GM12878 (cell line): ENCODE data around the gene CREB3L1. TPM values are rescaled to one million over a fixed set of nuclear protein-coding genes. Genes with fewer than 3 reads are reported as not detected.

ENCODE experiments used
- BCL11A ChIP-seq: IDR thresholded peaks from 2 replicates; pipeline ENCODE4 v1.6.1; 2011; ENCODE audit warnings: low read depth, low read length
- CREM ChIP-seq: IDR thresholded peaks from 2 replicates; pipeline ENCODE4 v1.6.1; 2014; ENCODE audit warnings: antibody characterized with exemption, low read depth
- HDAC6 ChIP-seq: fragments of 200-600 bp; sonication (generic); IDR thresholded peaks from one replicate; pipeline ENCODE4 v1.8.0; 2017; ENCODE audit warnings: antibody characterized with exemption; ENCODE audit not compliant: unreplicated experiment
- PAX8 ChIP-seq: fragments of 450-650 bp; IDR thresholded peaks from 2 replicates; pipeline ENCODE4 v1.6.1; 2017; ENCODE audit warnings: mild to moderate bottlenecking, moderate library complexity
- SIN3A ChIP-seq: IDR thresholded peaks from 2 replicates; pipeline ENCODE4 v1.6.1; 2012; ENCODE audit warnings: low read depth, low read length, improper control_type of control experiment
- SMARCA5 ChIP-seq: fragments of 450-650 bp; IDR thresholded peaks from 2 replicates; pipeline ENCODE4 v1.6.1; 2017; ENCODE audit warnings: mild to moderate bottlenecking
- TCF12 ChIP-seq: IDR thresholded peaks from 2 replicates; pipeline ENCODE4 v1.6.1; 2011; ENCODE audit warnings: low read depth, mild to moderate bottlenecking, low read length
- polyA plus RNA-seq, 11 experiments: library from polyadenylated mRNA; depleted of rRNA in 4 of 11; unstranded in 6 of 11; stranded (reverse) in 5 of 11; fragments of >200 nt; fragmentation: Nextera tagmentation in 4 of 11; fragmentation: Illumina TruSeq in 1 of 11; extraction: Ambion mirVana in 4 of 11; extraction: Trizol in 1 of 11; gene quantifications; 1 replicate in 1 of 11; 2 replicates in 10 of 11; pipeline versions ENCODE4 v1.2.1 to v1.2.3, GENCODE V29; 2011 to 2016; ENCODE audit warnings: inconsistent platforms in 2 of 11, missing spikeins in 2 of 11, low read depth in 1 of 11
- total RNA-seq, 4 experiments: library from RNA; depleted of rRNA in 3 of 4; stranded (reverse); fragments of >200 nt in 3 of 4; fragmentation: Illumina TruSeq in 1 of 4; extraction: Trizol in 1 of 4; gene quantifications; 2 replicates each; pipeline versions ENCODE4 v1.2.1 to v1.2.3, GENCODE V29; 2013 to 2021
- TF ChIP-seq, protein P1 (sequence below), 3 experiments: IDR thresholded peaks in 2 of 3; conservative IDR thresholded peaks in 1 of 3; 2 replicates each; pipeline ENCODE4 v1.5.1; 2011; ENCODE audit warnings: low read depth in 3 of 3, low read length in 3 of 3, mild to moderate bottlenecking in 3 of 3, control low read depth in 2 of 3, moderate library complexity in 2 of 3, inconsistent platforms in 1 of 3, mixed read lengths in 1 of 3; ENCODE audit not compliant: control insufficient read depth in 2 of 3, insufficient read depth in 1 of 3; ENCODE audit errors: extremely low read depth in 1 of 3
- TF ChIP-seq, protein P2 (sequence below): IDR thresholded peaks from 2 replicates; pipeline ENCODE4 v1.6.1; 2012; ENCODE audit warnings: low read depth, low read length, improper control_type of control experiment
- TF ChIP-seq, protein P3 (sequence below): fragments of 150-350 bp; IDR thresholded peaks from 2 replicates; pipeline ENCODE4 v1.6.1; 2014; ENCODE audit warnings: mild to moderate bottlenecking, low read depth, low read length

CREB3L1 gene
- total and polyA plus RNA-seq, 10 of the 15 experiments (the other 5 are each of a cell fraction or from before 2014, with no cell fraction given): 0.03 to 1.4 (median 0.22) TPM

DNA sequence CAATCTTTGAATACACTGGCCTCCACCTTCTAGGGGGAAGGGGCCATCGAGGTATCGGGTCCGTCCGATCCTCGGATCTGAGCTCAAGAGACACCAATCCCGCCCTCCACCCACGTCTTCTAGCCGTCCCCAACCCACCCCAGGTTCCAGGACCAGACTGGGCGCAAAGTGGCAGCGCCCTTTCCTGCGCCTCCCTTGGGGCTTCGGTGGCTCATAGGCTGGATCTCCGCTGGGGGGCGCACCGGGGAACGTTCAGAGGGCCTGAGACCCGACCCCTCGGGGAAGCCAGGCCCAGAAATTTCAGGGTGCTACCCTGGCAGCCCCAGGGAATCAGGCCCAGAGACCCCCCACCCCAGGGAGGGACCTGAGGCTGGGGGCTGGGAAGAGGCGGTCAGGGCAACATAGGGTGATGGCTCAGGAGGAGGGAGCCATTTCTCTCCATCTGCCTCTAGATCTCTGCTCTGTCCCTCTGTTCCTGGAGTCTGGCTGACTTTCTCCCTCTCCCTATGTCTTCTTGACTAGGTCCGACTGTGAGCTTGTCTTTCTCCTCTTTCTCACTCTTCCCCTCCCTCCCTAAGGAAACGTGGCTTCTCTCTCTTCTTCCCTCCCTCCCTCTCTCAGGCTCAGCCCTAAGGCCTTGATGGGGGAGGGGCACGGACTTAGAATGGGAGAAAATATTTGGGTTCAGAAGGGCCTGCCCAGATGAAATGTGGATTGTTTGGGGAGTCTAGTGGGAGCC, 1.1 kb downstream of the CREB3L1 start (continued):
- TF ChIP-seq, protein P1, sequence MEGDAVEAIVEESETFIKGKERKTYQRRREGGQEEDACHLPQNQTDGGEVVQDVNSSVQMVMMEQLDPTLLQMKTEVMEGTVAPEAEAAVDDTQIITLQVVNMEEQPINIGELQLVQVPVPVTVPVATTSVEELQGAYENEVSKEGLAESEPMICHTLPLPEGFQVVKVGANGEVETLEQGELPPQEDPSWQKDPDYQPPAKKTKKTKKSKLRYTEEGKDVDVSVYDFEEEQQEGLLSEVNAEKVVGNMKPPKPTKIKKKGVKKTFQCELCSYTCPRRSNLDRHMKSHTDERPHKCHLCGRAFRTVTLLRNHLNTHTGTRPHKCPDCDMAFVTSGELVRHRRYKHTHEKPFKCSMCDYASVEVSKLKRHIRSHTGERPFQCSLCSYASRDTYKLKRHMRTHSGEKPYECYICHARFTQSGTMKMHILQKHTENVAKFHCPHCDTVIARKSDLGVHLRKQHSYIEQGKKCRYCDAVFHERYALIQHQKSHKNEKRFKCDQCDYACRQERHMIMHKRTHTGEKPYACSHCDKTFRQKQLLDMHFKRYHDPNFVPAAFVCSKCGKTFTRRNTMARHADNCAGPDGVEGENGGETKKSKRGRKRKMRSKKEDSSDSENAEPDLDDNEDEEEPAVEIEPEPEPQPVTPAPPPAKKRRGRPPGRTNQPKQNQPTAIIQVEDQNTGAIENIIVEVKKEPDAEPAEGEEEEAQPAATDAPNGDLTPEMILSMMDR (IDR thresholded peaks at IDR 0.05 in 2 of 3, conservative IDR thresholded peaks at IDR 0.05 in 1 of 3; ENCODE audit: control insufficient read depth in 2 of 3, extremely low read depth in 1 of 3, insufficient read depth in 1 of 3, low read depth in 3 of 3, low read length in 3 of 3): peak; percentile 43 to 62 (median 44); a peak in 5 of 6 replicates
- TF ChIP-seq, protein P2, sequence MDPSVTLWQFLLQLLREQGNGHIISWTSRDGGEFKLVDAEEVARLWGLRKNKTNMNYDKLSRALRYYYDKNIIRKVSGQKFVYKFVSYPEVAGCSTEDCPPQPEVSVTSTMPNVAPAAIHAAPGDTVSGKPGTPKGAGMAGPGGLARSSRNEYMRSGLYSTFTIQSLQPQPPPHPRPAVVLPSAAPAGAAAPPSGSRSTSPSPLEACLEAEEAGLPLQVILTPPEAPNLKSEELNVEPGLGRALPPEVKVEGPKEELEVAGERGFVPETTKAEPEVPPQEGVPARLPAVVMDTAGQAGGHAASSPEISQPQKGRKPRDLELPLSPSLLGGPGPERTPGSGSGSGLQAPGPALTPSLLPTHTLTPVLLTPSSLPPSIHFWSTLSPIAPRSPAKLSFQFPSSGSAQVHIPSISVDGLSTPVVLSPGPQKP: no peak
- TF ChIP-seq, protein P3, sequence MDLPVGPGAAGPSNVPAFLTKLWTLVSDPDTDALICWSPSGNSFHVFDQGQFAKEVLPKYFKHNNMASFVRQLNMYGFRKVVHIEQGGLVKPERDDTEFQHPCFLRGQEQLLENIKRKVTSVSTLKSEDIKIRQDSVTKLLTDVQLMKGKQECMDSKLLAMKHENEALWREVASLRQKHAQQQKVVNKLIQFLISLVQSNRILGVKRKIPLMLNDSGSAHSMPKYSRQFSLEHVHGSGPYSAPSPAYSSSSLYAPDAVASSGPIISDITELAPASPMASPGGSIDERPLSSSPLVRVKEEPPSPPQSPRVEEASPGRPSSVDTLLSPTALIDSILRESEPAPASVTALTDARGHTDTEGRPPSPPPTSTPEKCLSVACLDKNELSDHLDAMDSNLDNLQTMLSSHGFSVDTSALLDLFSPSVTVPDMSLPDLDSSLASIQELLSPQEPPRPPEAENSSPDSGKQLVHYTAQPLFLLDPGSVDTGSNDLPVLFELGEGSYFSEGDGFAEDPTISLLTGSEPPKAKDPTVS: no peak
- no peak for TF ChIP-seq BCL11A
- no peak for TF ChIP-seq SIN3A
- TF ChIP-seq TCF12: no peak
- peak; percentile 54; the same call in 1 of the 2 replicates for TF ChIP-seq SMARCA5
- no peak for TF ChIP-seq PAX8
- no peak for TF ChIP-seq HDAC6
- TF ChIP-seq CREM: no peak
